Smooth muscle cell (in vitro differentiated cells): ENCODE results near the gene LDB2. TPM values are rescaled to one million over a fixed set of nuclear protein-coding genes. Genes with fewer than 3 reads are reported as not detected.

Experiments
- DNase-seq: peaks from one replicate; lab custom pipeline; 2025; ENCODE audit not compliant: unreplicated experiment; lab: John Stamatoyannopoulos, UW
- H2AFZ ChIP-seq: fragments of 200-600 bp; sonication (generic); 2 replicates; pipeline ENCODE4 v1.6.0; 2016; ENCODE audit warnings: antibody characterized with exemption, low read depth, mild to moderate bottlenecking
- H3F3A ChIP-seq: fragments of 200-600 bp; sonication (generic); 2 replicates; pipeline ENCODE4 v1.6.0; 2017; ENCODE audit warnings: antibody characterized with exemption, low read depth
- H3K27ac ChIP-seq: fragments of 200-600 bp; sonication (generic); 2 replicates; pipeline ENCODE4 v1.5.1; 2016; ENCODE audit warnings: low read depth, mild to moderate bottlenecking
- H3K27me3 ChIP-seq: fragments of 200-600 bp; sonication (generic); 2 replicates; pipeline ENCODE4 v1.6.1; 2016; ENCODE audit warnings: low read depth, mild to moderate bottlenecking
- H3K36me3 ChIP-seq: fragments of 200-600 bp; sonication (generic); 2 replicates; pipeline ENCODE4 v1.5.1; 2016; ENCODE audit warnings: low read depth
- H3K4me1 ChIP-seq: fragments of 200-600 bp; sonication (generic); 2 replicates; pipeline ENCODE4 v1.5.1; 2016; ENCODE audit warnings: low read depth
- H3K4me2 ChIP-seq: fragments of 200-600 bp; sonication (generic); 2 replicates; pipeline ENCODE4 v1.6.0; 2016; ENCODE audit warnings: mild to moderate bottlenecking
- H3K4me3 ChIP-seq: fragments of 200-600 bp; sonication (generic); 2 replicates; pipeline ENCODE4 v1.5.1; 2016; ENCODE audit warnings: mild to moderate bottlenecking
- H3K79me2 ChIP-seq: fragments of 200-600 bp; sonication (generic); 2 replicates; pipeline ENCODE4 v1.6.0; 2016; ENCODE audit warnings: low read depth, mild to moderate bottlenecking
- H3K9ac ChIP-seq: fragments of 200-600 bp; sonication (generic); 2 replicates; pipeline ENCODE4 v1.6.0; 2016; ENCODE audit warnings: low read depth
- H3K9me3 ChIP-seq: fragments of 200-600 bp; sonication (generic); replicated peaks from 2 replicates; pipeline ENCODE4 v1.5.1; 2016; ENCODE audit warnings: low read depth
- H4K20me1 ChIP-seq: fragments of 200-600 bp; sonication (generic); 2 replicates; pipeline ENCODE4 v1.6.0; 2016; ENCODE audit warnings: low read depth
- CTCF ChIP-seq: fragments of 200-600 bp; sonication (generic); IDR thresholded peaks from 2 replicates; pipeline ENCODE4 v1.5.1; 2017; ENCODE audit warnings: borderline replicate concordance, mild to moderate bottlenecking, antibody characterized with exemption; ENCODE audit not compliant: insufficient read depth, poor library complexity, severe bottlenecking
- WGBS: methylation state at CpG from one replicate; pipeline ENCODE4 v1.1.7; 2016; ENCODE audit warnings: low lambda C conversion rate; 5-methylcytosine and 5-hydroxymethylcytosine counted together
- polyA plus RNA-seq: library from polyadenylated mRNA; unstranded; fragments of >200 nt; fragmentation: Nextera tagmentation; extraction: Ambion mirVana; gene quantifications from 2 replicates; pipeline ENCODE4 v1.2.1, GENCODE V29; 2016
- total RNA-seq: library from RNA; depleted of rRNA; stranded (reverse); fragments of >200 nt; gene quantifications from 2 replicates; pipeline ENCODE4 v1.2.3, GENCODE V29; 2014

The LDB2 gene
- total and polyA plus RNA-seq, 2 experiments from 2014 or later = 30.6 to 61.5 TPM

GRCh38 chr4:16598597-16599206 is 299.7 kb downstream of the LDB2 start:
- H3K27me3 ChIP-seq = no peaks in the 10 kb centered on the region
- H3K36me3 ChIP-seq = no peaks in the 10 kb centered on the region
- H3K4me2 ChIP-seq = no peak overlapping the region
- peaks cover 6% of the 10 kb centered on the region for H3K4me1 ChIP-seq
- 94% methylated on average over 7 of the region's 7 CpGs for WGBS
- no peak overlapping the region for H2AFZ ChIP-seq
- no peak overlapping the region for H3K4me3 ChIP-seq
- H3K9ac ChIP-seq = no peak overlapping the region
- no peaks in the 10 kb centered on the region for H3K9me3 ChIP-seq
- no peak for DNase-seq
- no peak overlapping the region for H3K27ac ChIP-seq
- H3F3A ChIP-seq = no peaks in the 10 kb centered on the region
- no peaks in the 10 kb centered on the region for H3K79me2 ChIP-seq
- no peaks in the 10 kb centered on the region for H4K20me1 ChIP-seq
- no peak for TF ChIP-seq CTCF

- Histone ChIP-seq H3K27me3 (no peaks in the 10 kb centered on the region), H3K4me2 (no peak overlapping the region), H3K79me2 (no peaks in the 10 kb centered on the region), H3K9me3 (no peaks in the 10 kb centered on the region), H3K9ac (no peak overlapping the region), H3K4me1 (peaks cover 6% of the 10 kb centered on the region), H3F3A (no peaks in the 10 kb centered on the region), H3K36me3 (no peaks in the 10 kb centered on the region), H4K20me1 (no peaks in the 10 kb centered on the region), H3K4me3 (no peak overlapping the region), H2AFZ (no peak overlapping the region), H3K27ac (no peak overlapping the region)
- TF ChIP-seq CTCF = no peak
- no peak for DNase-seq
- WGBS = 83% methylated on average over 6 of the region's 6 CpGs
Observed at GRCh38 chr4:16597845-16598596, 300.4 kb downstream of the LDB2 start.

GRCh38 chr4:16597443-16597842 is 301.0 kb downstream of the LDB2 start:
- Histone ChIP-seq H3F3A (no peaks in the 10 kb centered on the region), H3K4me2 (no peak overlapping the region), H3K4me3 (no peak overlapping the region), H3K36me3 (no peaks in the 10 kb centered on the region), H4K20me1 (no peaks in the 10 kb centered on the region), H3K4me1 (peaks cover 6% of the 10 kb centered on the region), H2AFZ (no peak overlapping the region), H3K9ac (no peak overlapping the region), H3K27ac (no peak overlapping the region), H3K27me3 (no peaks in the 10 kb centered on the region), H3K79me2 (no peaks in the 10 kb centered on the region), H3K9me3 (no peaks in the 10 kb centered on the region)
- no peak for TF ChIP-seq CTCF
- WGBS = 47% methylated on average over 2 of the region's 2 CpGs
- DNase-seq = no peak

GRCh38 chr4:16596267-16596666 is 302.2 kb downstream of the LDB2 start:
- H3K36me3 ChIP-seq = no peaks in the 10 kb centered on the region
- H3K4me3 ChIP-seq = no peak overlapping the region
- 97% methylated on average over 2 of the region's 2 CpGs for WGBS
- no peaks in the 10 kb centered on the region for H3F3A ChIP-seq
- no peak for DNase-seq
- peaks cover 18% of the 10 kb centered on the region for H3K4me1 ChIP-seq
- no peak for TF ChIP-seq CTCF
- H3K9ac ChIP-seq = no peak overlapping the region
- H3K9me3 ChIP-seq = no peaks in the 10 kb centered on the region
- H3K27me3 ChIP-seq = no peaks in the 10 kb centered on the region
- no peaks in the 10 kb centered on the region for H4K20me1 ChIP-seq
- no peak overlapping the region for H3K27ac ChIP-seq
- no peaks in the 10 kb centered on the region for H3K79me2 ChIP-seq
- H2AFZ ChIP-seq = no peak overlapping the region
- no peak overlapping the region for H3K4me2 ChIP-seq
